Astrocyte of the hippocampus (primary cell): ENCODE data around the gene DDX3X.
"Not testable (repeated sequence)": the region's sequence is repeated elsewhere in the genome, so short reads cannot be mapped to it uniquely, and the experiment has no call there.

Experiments used
- DNase-seq: peaks from one replicate; pipeline ENCODE4 v3.0.0; 2011; ENCODE audit warnings: low read depth, low spot score

The DDX3X gene

GRCh38 chrX:41371575-41371974, 37.6 kb downstream of the DDX3X start:
- DNase-seq = not testable (repeated sequence)

GRCh38 chrX:41373989-41374606, 40.1 kb downstream of the DDX3X start:
- DNase-seq = no peak

- DNase-seq = no peak
Observed at GRCh38 chrX:41377624-41378023, 43.7 kb downstream of the DDX3X start.

- DNase-seq = peak; percentile 49
Observed at GRCh38 chrX:41381685-41382084, 47.7 kb downstream of the DDX3X start.

- no peak for DNase-seq
Observed at GRCh38 chrX:41382714-41383645, 49.0 kb downstream of the DDX3X start.

- peak; percentile 42 for DNase-seq
Observed at GRCh38 chrX:41384051-41384705, 50.2 kb downstream of the DDX3X start.

GRCh38 chrX:41386222-41386990, 52.4 kb downstream of the DDX3X start:
- no peak for DNase-seq

- DNase-seq = no peak
Observed at GRCh38 chrX:41388543-41388942, 54.6 kb downstream of the DDX3X start.

GRCh38 chrX:41389311-41389888, 55.4 kb downstream of the DDX3X start:
- DNase-seq = no peak

GRCh38 chrX:41390576-41390975, 56.6 kb downstream of the DDX3X start:
- not testable (repeated sequence) for DNase-seq

- DNase-seq = no peak
Observed at GRCh38 chrX:41391606-41392005, 57.6 kb downstream of the DDX3X start.

- DNase-seq = no peak
Observed at GRCh38 chrX:41394293-41394692, 60.3 kb downstream of the DDX3X start.

GRCh38 chrX:41397219-41397618, 63.3 kb downstream of the DDX3X start:
- DNase-seq = no peak

- DNase-seq = no peak
Observed at GRCh38 chrX:41397768-41398167, 63.8 kb downstream of the DDX3X start.

GRCh38 chrX:41402556-41402955, 68.6 kb downstream of the DDX3X start:
- DNase-seq = not testable (repeated sequence)

GRCh38 chrX:41405551-41405950, 71.6 kb downstream of the DDX3X start:
- no peak for DNase-seq

- DNase-seq = peak; percentile 25
Observed at GRCh38 chrX:41406201-41406600, 72.2 kb downstream of the DDX3X start.

GRCh38 chrX:41407816-41408215, 73.9 kb downstream of the DDX3X start:
- no peak for DNase-seq

GRCh38 chrX:41408576-41408975, 74.6 kb downstream of the DDX3X start:
- DNase-seq = no peak

- DNase-seq = no peak
Observed at GRCh38 chrX:41409006-41409405, 75.0 kb downstream of the DDX3X start.

GRCh38 chrX:41411222-41411621, 77.3 kb downstream of the DDX3X start:
- DNase-seq = not testable (repeated sequence)
